ENCODE measurements around the gene PCDHB13.
"Not testable (repeated sequence)": the region's sequence is repeated elsewhere in the genome, so short reads cannot be mapped to it uniquely, and the experiment has no call there.

PCDHB13 gene

DNA sequence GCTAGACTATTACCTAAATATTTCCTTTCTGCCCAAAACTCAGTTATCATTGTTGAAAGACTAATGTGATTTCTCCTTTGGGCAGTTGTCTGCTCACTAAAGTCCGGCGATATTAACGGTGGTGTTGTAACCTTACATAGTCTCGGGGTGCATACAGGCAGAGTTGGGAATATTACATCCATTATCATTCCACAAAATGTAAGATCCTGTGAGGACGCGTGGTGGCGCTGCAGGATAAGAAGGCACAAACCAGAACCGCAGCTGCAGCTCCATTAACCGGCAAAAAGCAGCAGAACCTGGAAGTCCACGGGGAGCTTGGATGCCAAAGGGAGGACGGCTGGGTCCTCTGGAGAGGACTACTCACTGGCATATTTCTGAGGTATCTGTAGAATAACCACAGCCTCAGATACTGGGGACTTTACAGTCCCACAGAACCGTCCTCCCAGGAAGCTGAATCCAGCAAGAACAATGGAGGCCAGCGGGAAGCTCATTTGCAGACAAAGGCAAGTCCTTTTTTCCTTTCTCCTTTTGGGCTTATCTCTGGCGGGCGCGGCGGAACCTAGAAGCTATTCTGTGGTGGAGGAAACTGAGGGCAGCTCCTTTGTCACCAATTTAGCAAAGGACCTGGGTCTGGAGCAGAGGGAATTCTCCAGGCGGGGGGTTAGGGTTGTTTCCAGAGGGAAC, at the start of gene PCDHB13:
TSS of gene PCDHB13 (plus strand) at position 264 of the 684 bp plus-strand sequence. CDS start at position 469, 205 bp downstream.
- DNase-seq, result peak; percentile 21

DNA sequence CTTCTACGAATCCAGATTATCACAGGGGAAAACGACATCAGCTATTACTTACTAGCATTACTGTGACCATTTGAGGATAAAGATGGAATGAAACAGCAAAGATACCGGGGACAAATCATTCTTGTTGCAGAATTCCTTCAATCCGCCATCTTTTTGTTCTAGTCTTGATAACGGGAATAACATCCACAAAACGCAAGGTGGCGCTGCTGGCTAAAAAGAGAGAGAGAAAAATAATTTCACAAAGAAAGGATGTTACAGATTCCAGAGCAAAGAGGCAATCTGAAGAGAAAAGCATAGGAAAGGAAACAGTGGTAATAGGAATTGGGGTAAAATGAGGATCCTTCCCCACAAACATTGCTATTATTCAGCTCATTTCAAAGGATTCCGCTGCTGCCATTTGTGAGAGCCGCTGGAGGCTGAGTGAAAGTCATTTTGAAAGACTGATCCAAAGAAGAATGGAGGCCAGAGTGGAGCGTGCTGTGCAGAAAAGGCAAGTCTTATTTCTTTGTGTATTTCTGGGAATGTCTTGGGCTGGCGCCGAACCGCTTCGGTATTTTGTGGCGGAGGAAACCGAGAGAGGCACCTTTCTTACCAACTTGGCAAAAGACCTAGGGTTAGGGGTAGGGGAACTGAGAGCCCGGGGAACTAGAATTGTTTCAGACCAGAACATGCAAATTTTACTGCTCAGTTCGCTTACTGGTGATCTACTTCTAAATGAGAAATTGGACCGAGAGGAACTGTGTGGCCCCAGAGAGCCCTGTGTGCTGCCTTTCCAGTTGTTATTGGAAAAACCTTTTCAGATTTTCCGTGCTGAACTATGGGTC, 41.1 kb upstream of the PCDHB13 start, which contains the start of gene PCDHB7:
TSS of gene PCDHB7 (plus strand) at position 264 of the 824 bp plus-strand sequence. CDS start at position 456, 192 bp downstream.
- peak; percentile 33 for DNase-seq

DNA sequence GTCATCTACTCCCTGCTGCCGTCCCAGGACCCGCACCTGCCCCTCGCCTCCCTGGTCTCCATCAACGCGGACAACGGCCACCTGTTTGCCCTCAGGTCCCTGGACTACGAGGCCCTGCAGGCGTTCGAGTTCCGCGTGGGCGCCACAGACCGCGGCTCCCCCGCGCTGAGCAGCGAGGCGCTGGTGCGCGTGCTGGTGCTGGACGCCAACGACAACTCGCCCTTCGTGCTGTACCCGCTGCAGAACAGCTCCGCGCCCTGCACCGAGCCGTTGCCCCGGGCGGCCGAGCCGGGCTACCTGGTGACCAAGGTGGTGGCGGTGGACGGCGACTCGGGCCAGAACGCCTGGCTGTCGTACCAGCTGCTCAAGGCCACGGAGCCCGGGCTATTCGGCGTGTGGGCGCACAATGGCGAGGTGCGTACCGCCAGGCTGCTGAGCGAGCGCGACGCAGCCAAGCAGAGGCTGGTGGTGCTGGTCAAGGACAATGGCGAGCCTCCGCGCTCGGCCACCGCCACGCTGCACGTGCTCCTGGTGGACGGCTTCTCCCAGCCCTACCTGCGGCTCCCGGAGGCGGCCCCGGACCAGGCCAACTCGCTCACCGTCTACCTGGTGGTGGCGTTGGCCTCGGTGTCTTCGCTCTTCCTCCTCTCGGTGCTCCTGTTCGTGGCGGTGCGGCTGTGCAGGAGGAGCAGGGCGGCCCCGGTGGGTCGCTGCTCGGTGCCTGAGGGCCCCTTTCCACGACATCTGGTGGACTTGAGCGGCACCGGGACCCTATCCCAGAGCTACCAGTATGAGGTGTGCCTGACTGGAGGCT, 39.2 kb upstream of the PCDHB13 start:
- DNase-seq, result not testable (repeated sequence)

DNA sequence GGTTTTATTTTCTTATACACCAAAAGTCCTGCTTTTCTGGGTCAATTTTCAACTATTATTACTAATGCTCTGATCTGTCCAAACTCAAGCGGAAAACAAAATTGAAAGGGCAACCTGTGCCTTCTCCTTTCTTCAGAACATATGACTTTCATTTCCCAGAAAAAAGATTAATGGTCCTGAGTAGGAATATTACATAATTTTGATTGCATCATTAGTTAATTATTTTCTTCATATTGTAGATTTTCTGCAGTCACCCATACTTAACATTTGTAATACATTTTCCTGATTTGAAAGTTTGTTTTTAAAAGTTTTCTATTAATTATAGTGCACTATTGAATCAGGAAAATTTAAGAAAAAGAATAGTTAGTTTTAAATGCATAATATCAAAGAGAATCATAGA, 37.8 kb upstream of the PCDHB13 start:
- DNase-seq, result no peak

DNA sequence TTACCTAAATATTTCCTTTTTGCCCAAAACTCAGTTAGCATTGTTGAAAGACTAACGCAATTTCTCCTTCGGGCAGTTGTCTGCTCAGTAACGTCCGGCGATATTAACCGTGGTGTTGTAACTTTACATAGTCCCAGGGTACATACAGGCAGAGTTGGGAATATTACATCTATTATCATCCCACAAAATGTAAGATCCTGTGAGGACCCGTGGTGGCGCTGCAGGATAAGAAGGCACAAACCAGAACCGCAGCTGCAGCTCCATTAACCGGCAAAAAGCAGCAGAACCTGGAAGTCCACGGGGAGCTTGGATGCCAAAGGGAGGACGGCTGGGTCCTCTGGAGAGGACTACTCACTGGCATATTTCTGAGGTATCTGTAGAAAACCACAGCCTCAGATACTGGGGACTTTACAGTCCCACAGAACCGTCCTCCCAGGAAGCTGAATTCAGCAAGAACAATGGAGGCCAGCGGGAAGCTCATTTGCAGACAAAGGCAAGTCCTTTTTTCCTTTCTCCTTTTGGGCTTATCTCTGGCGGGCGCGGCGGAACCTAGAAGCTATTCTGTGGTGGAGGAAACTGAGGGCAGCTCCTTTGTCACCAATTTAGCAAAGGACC, 36.0 kb upstream of the PCDHB13 start, which contains the start of gene PCDHB8:
TSS of gene PCDHB8 (plus strand) at position 214 of the 615 bp plus-strand sequence. CDS start at position 459, 245 bp downstream.
- DNase-seq, result not testable (repeated sequence)

DNA sequence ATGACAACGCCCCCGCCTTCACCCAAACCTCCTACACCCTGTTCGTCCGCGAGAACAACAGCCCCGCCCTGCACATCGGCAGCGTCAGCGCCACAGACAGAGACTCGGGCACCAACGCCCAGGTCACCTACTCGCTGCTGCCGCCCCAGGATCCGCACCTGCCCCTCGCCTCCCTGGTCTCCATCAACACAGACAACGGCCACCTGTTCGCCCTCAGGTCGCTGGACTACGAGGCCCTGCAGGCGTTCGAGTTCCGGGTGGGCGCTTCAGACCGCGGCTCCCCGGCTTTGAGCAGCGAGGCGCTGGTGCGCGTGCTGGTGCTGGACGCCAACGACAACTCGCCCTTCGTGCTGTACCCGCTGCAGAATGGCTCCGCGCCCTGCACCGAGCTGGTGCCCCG, 34.3 kb upstream of the PCDHB13 start:
- DNase-seq, result not testable (repeated sequence)

DNA sequence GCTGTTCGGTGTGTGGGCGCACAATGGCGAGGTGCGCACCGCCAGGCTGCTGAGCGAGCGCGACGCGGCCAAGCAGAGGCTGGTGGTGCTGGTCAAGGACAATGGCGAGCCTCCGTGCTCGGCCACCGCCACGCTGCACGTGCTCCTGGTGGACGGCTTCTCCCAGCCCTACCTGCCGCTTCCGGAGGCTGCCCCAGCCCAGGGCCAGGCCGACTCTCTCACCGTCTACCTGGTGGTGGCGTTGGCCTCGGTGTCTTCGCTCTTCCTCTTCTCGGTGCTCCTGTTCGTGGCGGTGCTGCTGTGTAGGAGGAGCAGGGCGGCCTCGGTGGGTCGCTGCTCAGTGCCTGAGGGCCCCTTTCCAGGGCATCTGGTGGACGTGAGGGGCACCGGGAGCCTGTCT, 33.8 kb upstream of the PCDHB13 start:
- DNase-seq, result not testable (repeated sequence)

DNA sequence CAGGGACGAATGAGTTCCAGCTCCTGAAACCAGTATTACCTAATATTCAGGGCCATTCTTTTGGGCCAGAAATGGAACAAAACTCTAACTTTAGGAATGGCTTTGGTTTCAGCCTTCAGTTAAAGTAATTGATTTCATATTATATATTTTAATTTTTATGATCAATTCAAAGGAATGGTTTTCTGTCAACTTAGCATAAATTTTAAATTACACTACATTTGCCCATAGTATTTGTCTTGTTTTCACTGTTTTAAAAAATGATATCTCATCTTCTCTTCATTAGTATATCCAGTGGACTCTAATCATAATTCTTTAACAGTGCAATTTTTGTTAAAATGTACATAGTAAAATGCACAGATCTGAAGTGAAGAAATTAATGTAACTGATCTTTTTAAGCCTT, 33.4 kb upstream of the PCDHB13 start:
- DNase-seq, result no peak

DNA sequence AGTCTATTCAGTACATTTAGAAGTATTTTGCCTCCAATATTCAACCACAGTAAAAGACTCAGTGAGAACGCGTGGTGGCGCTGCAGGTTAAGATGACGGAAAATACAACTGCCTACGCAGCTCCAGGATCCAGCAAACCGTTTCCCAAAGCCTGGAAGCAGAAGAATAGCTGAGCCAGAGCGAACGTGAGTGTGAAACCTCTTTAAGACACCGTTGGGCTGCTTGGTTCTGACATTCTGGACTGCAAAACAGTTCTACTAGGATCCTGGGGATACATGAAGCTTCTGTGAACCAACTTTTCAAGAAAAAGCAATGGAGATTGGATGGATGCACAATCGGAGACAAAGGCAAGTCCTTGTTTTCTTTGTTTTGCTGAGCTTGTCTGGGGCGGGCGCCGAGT, 31.5 kb upstream of the PCDHB13 start, which contains the start of gene PCDHB16:
TSS of gene PCDHB16 (plus strand) at position 140 of the 400 bp plus-strand sequence. CDS start at position 313, 173 bp downstream.
- no peak for DNase-seq

DNA sequence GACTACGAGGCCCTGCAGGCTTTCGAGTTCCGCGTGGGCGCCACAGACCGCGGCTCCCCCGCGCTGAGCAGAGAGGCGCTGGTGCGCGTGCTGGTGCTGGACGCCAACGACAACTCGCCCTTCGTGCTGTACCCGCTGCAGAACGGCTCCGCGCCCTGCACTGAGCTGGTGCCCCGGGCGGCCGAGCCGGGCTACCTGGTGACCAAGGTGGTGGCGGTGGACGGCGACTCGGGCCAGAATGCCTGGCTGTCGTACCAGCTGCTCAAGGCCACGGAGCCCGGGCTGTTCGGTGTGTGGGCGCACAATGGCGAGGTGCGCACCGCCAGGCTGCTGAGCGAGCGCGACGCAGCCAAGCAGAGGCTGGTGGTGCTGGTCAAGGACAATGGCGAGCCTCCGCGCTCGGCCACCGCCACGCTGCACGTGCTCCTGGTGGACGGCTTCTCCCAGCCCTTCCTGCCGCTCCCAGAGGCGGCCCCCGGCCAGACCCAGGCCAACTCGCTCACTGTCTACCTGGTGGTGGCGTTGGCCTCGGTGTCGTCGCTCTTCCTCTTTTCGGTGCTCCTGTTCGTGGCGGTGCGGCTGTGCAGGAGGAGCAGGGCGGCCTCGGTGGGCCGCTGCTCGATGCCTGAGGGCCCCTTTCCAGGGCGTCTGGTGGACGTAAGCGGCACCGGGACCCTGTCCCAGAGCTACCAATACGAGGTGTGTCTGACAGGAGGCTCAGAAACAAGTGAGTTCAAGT, 29.4 kb upstream of the PCDHB13 start:
- not testable (repeated sequence) for DNase-seq

DNA sequence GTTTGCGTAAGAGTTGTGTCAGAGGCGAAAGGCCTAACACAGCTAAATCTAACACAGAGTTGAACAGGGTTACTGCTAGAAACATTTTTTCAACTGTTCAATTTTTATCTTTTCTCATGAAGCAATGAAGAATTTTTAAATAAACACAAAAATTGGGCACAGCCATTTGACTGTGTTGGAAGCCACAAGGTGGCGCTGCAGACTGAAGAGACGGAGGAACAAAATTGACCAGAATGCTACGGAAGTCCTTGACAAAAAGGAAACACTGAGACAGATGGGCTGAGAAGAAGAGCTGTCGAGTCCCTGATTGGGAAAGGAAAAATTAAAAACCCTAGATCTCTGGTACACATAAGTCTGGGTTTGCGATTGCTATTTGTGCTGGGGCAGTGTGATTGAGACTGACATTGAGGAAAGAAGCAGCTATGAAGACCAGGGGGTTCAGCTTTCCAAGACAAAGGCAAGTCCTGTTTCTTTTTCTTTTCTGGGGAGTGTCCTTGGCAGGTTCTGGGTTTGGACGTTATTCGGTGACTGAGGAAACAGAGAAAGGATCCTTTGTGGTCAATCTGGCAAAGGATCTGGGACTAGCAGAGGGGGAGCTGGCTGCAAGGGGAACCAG, 26.7 kb upstream of the PCDHB13 start, which contains the start of gene PCDHB9:
TSS of gene PCDHB9 (plus strand) at position 265 of the 616 bp plus-strand sequence. CDS start at position 423, 158 bp downstream.
- DNase-seq, result peak; percentile 47

DNA sequence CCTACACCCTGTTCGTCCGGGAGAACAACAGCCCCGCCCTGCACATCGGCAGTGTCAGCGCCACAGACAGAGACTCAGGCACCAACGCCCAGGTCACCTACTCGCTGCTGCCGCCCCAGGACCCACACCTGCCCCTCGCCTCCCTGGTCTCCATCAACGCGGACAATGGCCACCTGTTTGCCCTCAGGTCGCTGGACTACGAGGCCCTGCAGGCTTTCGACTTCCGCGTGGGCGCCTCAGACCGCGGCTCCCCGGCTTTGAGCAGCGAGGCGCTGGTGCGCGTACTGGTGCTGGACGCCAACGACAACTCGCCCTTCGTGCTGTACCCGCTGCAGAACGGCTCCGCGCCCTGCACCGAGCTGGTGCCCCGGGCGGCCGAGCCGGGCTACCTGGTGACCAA, 25.0 kb upstream of the PCDHB13 start:
- not testable (repeated sequence) for DNase-seq

DNA sequence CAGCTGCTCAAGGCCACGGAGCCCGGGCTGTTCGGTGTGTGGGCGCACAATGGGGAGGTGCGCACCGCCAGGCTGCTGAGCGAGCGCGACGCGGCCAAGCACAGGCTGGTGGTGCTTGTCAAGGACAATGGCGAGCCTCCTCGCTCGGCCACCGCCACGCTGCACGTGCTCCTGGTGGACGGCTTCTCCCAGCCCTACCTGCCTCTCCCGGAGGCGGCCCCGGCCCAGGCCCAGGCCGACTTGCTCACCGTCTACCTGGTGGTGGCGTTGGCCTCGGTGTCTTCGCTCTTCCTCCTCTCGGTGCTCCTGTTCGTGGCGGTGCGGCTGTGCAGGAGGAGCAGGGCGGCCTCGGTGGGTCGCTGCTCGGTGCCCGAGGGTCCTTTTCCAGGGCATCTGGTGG, 24.6 kb upstream of the PCDHB13 start:
- DNase-seq, result not testable (repeated sequence)

DNA sequence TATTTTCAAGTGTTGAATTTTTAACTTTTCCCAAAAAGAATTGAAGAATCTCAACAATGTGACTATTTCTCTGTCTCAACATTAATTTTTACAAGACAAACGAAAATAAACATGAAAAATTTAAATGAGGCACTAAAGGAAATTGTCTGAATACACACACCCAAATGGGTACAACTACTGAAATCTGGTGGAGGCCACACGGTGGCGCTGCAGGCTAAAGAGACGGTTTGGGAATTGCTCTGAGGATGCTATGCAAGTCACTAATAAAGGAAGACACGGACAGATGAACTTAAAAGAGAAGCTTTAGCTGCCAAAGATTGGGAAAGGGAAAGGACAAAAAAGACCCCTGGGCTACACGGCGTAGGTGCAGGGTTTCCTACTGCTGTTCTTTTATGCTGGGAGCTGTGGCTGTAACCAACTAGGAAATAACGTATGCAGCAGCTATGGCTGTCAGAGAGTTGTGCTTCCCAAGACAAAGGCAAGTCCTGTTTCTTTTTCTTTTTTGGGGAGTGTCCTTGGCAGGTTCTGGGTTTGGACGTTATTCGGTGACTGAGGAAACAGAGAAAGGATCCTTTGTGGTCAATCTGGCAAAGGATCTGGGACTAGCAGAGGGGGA, 21.5 kb upstream of the PCDHB13 start, which contains the start of gene PCDHB10:
TSS of gene PCDHB10 (plus strand) at position 244 of the 616 bp plus-strand sequence. CDS start at position 444, 200 bp downstream.
- DNase-seq, result peak; percentile 41

DNA sequence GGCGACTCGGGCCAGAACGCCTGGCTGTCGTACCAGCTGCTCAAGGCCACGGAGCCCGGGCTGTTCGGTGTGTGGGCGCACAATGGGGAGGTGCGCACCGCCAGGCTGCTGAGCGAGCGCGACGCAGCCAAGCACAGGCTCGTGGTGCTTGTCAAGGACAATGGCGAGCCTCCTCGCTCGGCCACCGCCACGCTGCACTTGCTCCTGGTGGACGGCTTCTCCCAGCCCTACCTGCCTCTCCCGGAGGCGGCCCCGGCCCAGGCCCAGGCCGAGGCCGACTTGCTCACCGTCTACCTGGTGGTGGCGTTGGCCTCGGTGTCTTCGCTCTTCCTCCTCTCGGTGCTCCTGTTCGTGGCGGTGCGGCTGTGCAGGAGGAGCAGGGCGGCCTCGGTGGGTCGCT, 19.4 kb upstream of the PCDHB13 start:
- DNase-seq, result not testable (repeated sequence)

DNA sequence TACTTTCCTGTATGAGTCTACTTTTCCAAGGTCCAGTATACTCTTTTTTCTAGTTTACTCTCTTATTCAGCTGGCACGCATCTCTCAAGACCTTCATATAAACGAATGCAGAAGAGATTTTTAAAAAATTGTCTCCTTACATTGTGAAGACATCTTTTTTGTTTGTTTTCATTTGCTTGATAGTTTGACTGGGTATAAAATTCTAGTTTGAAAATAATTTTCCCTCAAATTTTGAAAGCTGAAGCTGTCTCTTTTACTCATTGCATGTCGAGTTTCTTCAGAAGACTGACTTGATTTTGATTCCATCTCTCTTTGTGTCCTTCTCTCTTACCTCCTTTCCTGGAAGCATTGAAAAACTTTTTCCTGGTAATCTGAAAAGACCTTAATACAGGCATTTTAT, 17.4 kb upstream of the PCDHB13 start:
- DNase-seq, result no peak

DNA sequence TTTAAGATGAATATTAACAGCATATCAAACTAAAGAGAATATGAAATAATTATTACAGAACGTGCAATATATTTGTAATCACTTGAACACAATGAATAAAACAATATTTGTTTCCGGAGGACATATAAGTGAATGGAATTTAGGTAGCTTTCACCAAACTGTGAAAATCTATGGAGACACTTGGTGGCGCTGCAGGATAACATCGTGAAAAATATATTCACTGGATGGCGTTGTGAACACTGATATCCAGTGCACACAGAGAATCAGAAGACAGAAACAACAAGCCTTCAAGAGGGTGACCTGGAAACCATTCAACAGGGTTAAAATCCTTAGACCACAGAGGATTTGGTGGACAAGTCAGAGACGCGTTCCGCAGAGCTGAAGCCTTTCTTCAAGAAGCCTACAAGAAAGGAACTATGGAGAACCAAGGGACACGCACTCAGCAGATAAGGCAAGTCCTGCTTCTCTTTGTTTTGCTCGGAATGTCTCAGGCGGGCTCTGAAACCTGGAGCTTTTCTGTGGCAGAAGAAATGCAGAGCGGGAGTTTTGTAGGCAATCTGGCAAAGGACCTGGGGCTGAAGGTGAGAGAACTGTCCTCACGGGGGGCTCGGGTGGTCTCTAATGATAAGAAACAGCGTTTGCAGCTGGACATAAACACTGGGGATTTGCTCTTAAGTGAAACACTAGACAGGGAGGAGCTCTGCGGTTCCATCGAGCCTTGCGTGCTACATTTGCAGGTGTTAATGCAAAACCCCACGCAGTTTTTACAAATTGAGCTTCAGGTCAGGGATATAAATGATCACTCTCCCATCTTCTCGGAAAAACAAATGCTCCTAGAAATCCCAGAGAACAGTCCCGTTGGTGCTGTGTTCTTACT, 14.1 kb upstream of the PCDHB13 start, which contains the start of gene PCDHB11:
TSS of gene PCDHB11 (plus strand) at position 269 of the 877 bp plus-strand sequence. CDS start at position 417, 148 bp downstream.
- DNase-seq, result no peak

DNA sequence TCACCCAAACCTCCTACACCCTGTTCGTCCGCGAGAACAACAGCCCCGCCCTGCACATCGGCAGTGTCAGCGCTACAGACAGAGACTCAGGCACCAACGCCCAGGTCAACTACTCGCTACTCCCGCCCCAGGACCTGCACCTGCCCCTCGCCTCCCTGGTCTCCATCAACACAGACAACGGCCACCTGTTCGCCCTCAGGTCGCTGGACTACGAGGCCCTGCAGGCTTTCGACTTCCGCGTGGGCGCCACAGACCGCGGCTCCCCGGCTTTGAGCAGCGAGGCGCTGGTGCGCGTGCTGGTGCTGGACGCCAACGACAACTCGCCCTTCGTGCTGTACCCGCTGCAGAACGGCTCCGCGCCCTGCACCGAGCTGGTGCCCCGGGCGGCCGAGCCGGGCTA, 12.6 kb upstream of the PCDHB13 start:
- not testable (repeated sequence) for DNase-seq

DNA sequence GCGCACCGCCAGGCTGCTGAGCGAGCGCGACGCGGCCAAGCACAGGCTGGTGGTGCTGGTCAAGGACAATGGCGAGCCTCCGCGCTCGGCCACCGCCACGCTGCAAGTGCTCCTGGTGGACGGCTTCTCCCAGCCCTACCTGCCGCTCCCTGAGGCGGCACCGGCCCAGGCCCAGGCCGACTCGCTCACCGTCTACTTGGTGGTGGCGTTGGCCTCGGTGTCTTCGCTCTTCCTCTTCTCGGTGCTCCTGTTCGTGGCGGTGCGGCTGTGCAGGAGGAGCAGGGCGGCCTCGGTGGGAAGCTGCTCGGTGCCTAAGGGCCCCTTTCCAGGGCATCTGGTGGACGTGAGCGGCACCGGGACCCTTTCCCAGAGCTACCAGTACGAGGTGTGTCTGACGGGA, 12.1 kb upstream of the PCDHB13 start:
- DNase-seq, result not testable (repeated sequence)
